ENCODE data around the gene FAM124A.

FAM124A gene

GRCh38 chr13:51267622-51268021, 45.4 kb downstream of the FAM124A start:
- H3K27ac ChIP-seq (ENCODE audit: low read length), result no peak overlapping the region
- H3K27me3 ChIP-seq (ENCODE audit: low read depth, low read length), result no peaks in the 10 kb centered on the region
- H3K4me3 ChIP-seq (ENCODE audit: low read length), result no peak overlapping the region
- no peak overlapping the region for H2AFZ ChIP-seq (ENCODE audit: low read depth, low read length)
- TF ChIP-seq EZH2phosphoT487 (IDR thresholded peaks at IDR 0.05; ENCODE audit: low read depth), result no peak
- no peak for TF ChIP-seq CTCF (IDR thresholded peaks at IDR 0.05; ENCODE audit: low read depth, low read length)
- no peaks in the 10 kb centered on the region for H3K79me2 ChIP-seq (ENCODE audit: low read length)
- H3K36me3 ChIP-seq (replicated peaks; ENCODE audit: low read depth, low read length), result no peaks in the 10 kb centered on the region
- H4K20me1 ChIP-seq (ENCODE audit: insufficient read depth, low read length), result no peaks in the 10 kb centered on the region
- no peak overlapping the region for H3K4me2 ChIP-seq (ENCODE audit: low read length)
- peaks cover 20% of the 10 kb centered on the region for H3K4me1 ChIP-seq (ENCODE audit: low read length)
- H3K9ac ChIP-seq (ENCODE audit: low read length), result no peak overlapping the region
- H3K9me3 ChIP-seq (ENCODE audit: insufficient read depth, low read length), result no peaks in the 10 kb centered on the region

GRCh38 chr13:51269039-51269438, 46.8 kb downstream of the FAM124A start:
- Histone ChIP-seq H3K36me3 (replicated peaks; ENCODE audit: low read depth, low read length) (no peaks in the 10 kb centered on the region), H3K79me2 (ENCODE audit: low read length) (no peaks in the 10 kb centered on the region), H3K27ac (ENCODE audit: low read length) (no peak overlapping the region), H3K4me3 (ENCODE audit: low read length) (no peak overlapping the region), H2AFZ (ENCODE audit: low read depth, low read length) (no peak overlapping the region), H3K4me1 (ENCODE audit: low read length) (peaks cover 20% of the 10 kb centered on the region), H3K9ac (ENCODE audit: low read length) (no peak overlapping the region), H4K20me1 (ENCODE audit: insufficient read depth, low read length) (no peaks in the 10 kb centered on the region), H3K4me2 (ENCODE audit: low read length) (no peak overlapping the region), H3K9me3 (ENCODE audit: insufficient read depth, low read length) (no peaks in the 10 kb centered on the region), H3K27me3 (ENCODE audit: low read depth, low read length) (no peaks in the 10 kb centered on the region)
- TF ChIP-seq EZH2phosphoT487 (IDR thresholded peaks at IDR 0.05; ENCODE audit: low read depth) (no peak), CTCF (IDR thresholded peaks at IDR 0.05; ENCODE audit: low read depth, low read length) (no peak)

GRCh38 chr13:51270623-51271415, 48.6 kb downstream of the FAM124A start:
- Histone ChIP-seq H3K9ac (ENCODE audit: low read length) (no peak overlapping the region), H3K9me3 (ENCODE audit: insufficient read depth, low read length) (no peaks in the 10 kb centered on the region), H3K27me3 (ENCODE audit: low read depth, low read length) (no peaks in the 10 kb centered on the region), H4K20me1 (ENCODE audit: insufficient read depth, low read length) (no peaks in the 10 kb centered on the region), H3K79me2 (ENCODE audit: low read length) (no peaks in the 10 kb centered on the region), H3K36me3 (replicated peaks; ENCODE audit: low read depth, low read length) (no peaks in the 10 kb centered on the region), H3K4me2 (ENCODE audit: low read length) (no peak overlapping the region), H3K27ac (ENCODE audit: low read length) (no peak overlapping the region), H3K4me3 (ENCODE audit: low read length) (no peak overlapping the region), H2AFZ (ENCODE audit: low read depth, low read length) (no peak overlapping the region), H3K4me1 (ENCODE audit: low read length) (peaks cover 14% of the 10 kb centered on the region)
- TF ChIP-seq CTCF (IDR thresholded peaks at IDR 0.05; ENCODE audit: low read depth, low read length) (no peak), EZH2phosphoT487 (IDR thresholded peaks at IDR 0.05; ENCODE audit: low read depth) (no peak)

- no peak for TF ChIP-seq EZH2phosphoT487 (IDR thresholded peaks at IDR 0.05; ENCODE audit: low read depth)
- no peak for TF ChIP-seq CTCF (IDR thresholded peaks at IDR 0.05; ENCODE audit: low read depth, low read length)
- no peak overlapping the region for H3K4me2 ChIP-seq (ENCODE audit: low read length)
- no peak overlapping the region for H3K27ac ChIP-seq (ENCODE audit: low read length)
- H3K9me3 ChIP-seq (ENCODE audit: insufficient read depth, low read length), result no peaks in the 10 kb centered on the region
- H2AFZ ChIP-seq (ENCODE audit: low read depth, low read length), result no peak overlapping the region
- H3K27me3 ChIP-seq (ENCODE audit: low read depth, low read length), result no peaks in the 10 kb centered on the region
- no peaks in the 10 kb centered on the region for H3K36me3 ChIP-seq (replicated peaks; ENCODE audit: low read depth, low read length)
- no peaks in the 10 kb centered on the region for H3K79me2 ChIP-seq (ENCODE audit: low read length)
- H4K20me1 ChIP-seq (ENCODE audit: insufficient read depth, low read length), result no peaks in the 10 kb centered on the region
- H3K4me1 ChIP-seq (ENCODE audit: low read length), result peaks cover 16% of the 10 kb centered on the region
- no peak overlapping the region for H3K4me3 ChIP-seq (ENCODE audit: low read length)
- no peak overlapping the region for H3K9ac ChIP-seq (ENCODE audit: low read length)
These were observed 49.4 kb downstream of the FAM124A start for GRCh38 chr13:51271528-51272085.

Measured in OCI-LY3 (cell line).